MM.1S (cell line): ENCODE results near the gene GJC1.

Experiments used
- DNase-seq: peaks from one replicate; pipeline ENCODE4 v3.0.0-alpha.2; 2015
- H2AFZ ChIP-seq: fragments of 300-600 bp; sonication (generic); 2 replicates; pipeline ENCODE4 v1.6.0; 2016; ENCODE audit warnings: antibody characterized with exemption, low read length
- H3F3A ChIP-seq: fragments of 300-600 bp; sonication (generic); 2 replicates; pipeline ENCODE4 v1.6.1; 2016; ENCODE audit warnings: mild to moderate bottlenecking, antibody characterized with exemption, low read length, moderate library complexity, mixed read lengths; ENCODE audit not compliant: insufficient read depth
- H3K27ac ChIP-seq: fragments of 300-600 bp; sonication (generic); 2 replicates; pipeline ENCODE4 v1.5.1; 2016; ENCODE audit warnings: mild to moderate bottlenecking, low read length
- H3K27me3 ChIP-seq: fragments of 300-600 bp; sonication (generic); replicated peaks from 2 replicates; pipeline ENCODE4 v1.6.0; 2016; ENCODE audit warnings: low read length; ENCODE audit not compliant: insufficient read depth
- H3K36me3 ChIP-seq: fragments of 300-600 bp; sonication (generic); replicated peaks from 2 replicates; pipeline ENCODE4 v1.6.1; 2016; ENCODE audit warnings: mild to moderate bottlenecking, low read length, mixed read lengths; ENCODE audit not compliant: insufficient read depth
- H3K4me1 ChIP-seq: fragments of 300-600 bp; sonication (generic); 2 replicates; pipeline ENCODE4 v1.6.1; 2016; ENCODE audit warnings: low read length, mixed read lengths
- H3K4me2 ChIP-seq: fragments of 300-600 bp; sonication (generic); 2 replicates; pipeline ENCODE4 v1.6.0; 2016; ENCODE audit warnings: low read depth, low read length
- H3K4me3 ChIP-seq: fragments of 300-600 bp; sonication (generic); 2 replicates; pipeline ENCODE4 v1.5.1; 2016; ENCODE audit warnings: low read length, mixed read lengths
- H3K79me2 ChIP-seq: fragments of 300-600 bp; sonication (generic); 2 replicates; pipeline ENCODE4 v1.6.1; 2016; ENCODE audit warnings: mixed run types, low read length, mixed read lengths
- H3K9ac ChIP-seq: fragments of 300-600 bp; sonication (generic); 2 replicates; pipeline ENCODE4 v1.6.1; 2016; ENCODE audit warnings: low read length, mixed read lengths
- H3K9me2 ChIP-seq: fragments of 300-600 bp; sonication (generic); replicated peaks from 2 replicates; pipeline ENCODE4 v1.6.1; 2016; ENCODE audit warnings: mild to moderate bottlenecking, low read length, mixed read lengths; ENCODE audit not compliant: insufficient read depth
- H3K9me3 ChIP-seq: fragments of 300-600 bp; sonication (generic); replicated peaks from 2 replicates; pipeline ENCODE4 v1.6.1; 2016; ENCODE audit warnings: mild to moderate bottlenecking, low read length, mixed read lengths; ENCODE audit not compliant: insufficient read depth
- H4K20me1 ChIP-seq: fragments of 300-600 bp; sonication (generic); 2 replicates; pipeline ENCODE4 v1.6.1; 2016; ENCODE audit warnings: mild to moderate bottlenecking, low read length, moderate library complexity, mixed read lengths; ENCODE audit not compliant: insufficient read depth
- CTCF ChIP-seq: fragments of 300-600 bp; sonication (generic); IDR thresholded peaks from 2 replicates; pipeline ENCODE4 v1.5.1; 2016; ENCODE audit warnings: antibody characterized with exemption, low read length, mixed read lengths
- EZH2 ChIP-seq: fragments of 300-600 bp; sonication (generic); optimal IDR thresholded peaks from 2 replicates; pipeline ENCODE3; 2017; ENCODE audit warnings: low read depth, mild to moderate bottlenecking, antibody characterized with exemption, low read length, mixed read lengths
- EZH2phosphoT487 ChIP-seq: fragments of 300-600 bp; sonication (generic); IDR thresholded peaks from 2 replicates; pipeline ENCODE4 v1.6.1; 2018; ENCODE audit warnings: antibody characterized with exemption, low read length

The GJC1 gene

DNA sequence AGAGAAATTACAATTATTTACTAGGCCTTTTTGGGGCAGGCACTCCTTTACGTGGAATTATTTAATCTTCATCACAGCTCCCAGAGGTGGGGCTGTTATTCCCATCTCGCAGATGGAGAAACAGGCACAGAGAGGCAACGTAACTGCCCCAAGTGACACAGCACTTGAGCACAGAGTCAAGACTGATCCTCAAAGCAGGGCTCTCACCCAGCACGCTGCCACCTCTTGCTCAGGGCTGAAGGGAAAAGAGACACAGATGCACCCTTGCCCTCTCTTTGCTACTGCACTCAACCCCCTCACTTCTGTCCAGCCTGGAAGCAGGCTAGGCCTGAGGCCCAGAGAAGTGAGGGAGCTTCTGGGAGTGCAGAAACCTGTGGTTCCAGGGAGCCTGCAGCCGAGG is 66.9 kb downstream of the GJC1 start:
- Histone ChIP-seq H3K4me1 (no peaks in the 10 kb centered on the region), H3K79me2 (no peaks in the 10 kb centered on the region), H2AFZ (no peak overlapping the region), H4K20me1 (no peaks in the 10 kb centered on the region), H3F3A (no peaks in the 10 kb centered on the region), H3K4me3 (no peak overlapping the region), H3K27ac (no peak overlapping the region), H3K4me2 (no peak overlapping the region), H3K9me2 (no peaks in the 10 kb centered on the region), H3K9ac (no peak overlapping the region), H3K9me3 (no peaks in the 10 kb centered on the region), H3K36me3 (no peaks in the 10 kb centered on the region), H3K27me3 (peaks cover 24% of the 10 kb centered on the region)
- TF ChIP-seq EZH2, result no peak
- TF ChIP-seq CTCF, result no peak
- no peak for TF ChIP-seq EZH2phosphoT487
- DNase-seq, result no peak

- H3K27me3 ChIP-seq, result peaks cover 34% of the 10 kb centered on the region
These were observed 67.9 kb downstream of the GJC1 start for GRCh38 chr17:44761932-44762810.

GRCh38 chr17:44760474-44761308 is 69.4 kb downstream of the GJC1 start:
- no peak overlapping the region for H2AFZ ChIP-seq
- no peaks in the 10 kb centered on the region for H3K9me3 ChIP-seq
- no peak overlapping the region for H3K4me3 ChIP-seq
- no peak overlapping the region for H3K9ac ChIP-seq
- DNase-seq, result no peak
- TF ChIP-seq CTCF (no peak), EZH2phosphoT487 (no peak), EZH2 (no peak)
- H3F3A ChIP-seq, result no peaks in the 10 kb centered on the region
- H3K27ac ChIP-seq, result no peak overlapping the region
- peaks cover 37% of the 10 kb centered on the region for H3K27me3 ChIP-seq
- H3K79me2 ChIP-seq, result no peaks in the 10 kb centered on the region
- no peak overlapping the region for H3K4me2 ChIP-seq
- H3K36me3 ChIP-seq, result no peaks in the 10 kb centered on the region
- no peaks in the 10 kb centered on the region for H3K4me1 ChIP-seq
- no peaks in the 10 kb centered on the region for H4K20me1 ChIP-seq
- H3K9me2 ChIP-seq, result no peaks in the 10 kb centered on the region

More at GRCh38 chr17:44761932-44762810, 67.9 kb downstream of the GJC1 start:
- DNase-seq, result no peak
- H3F3A ChIP-seq, result no peaks in the 10 kb centered on the region
- no peaks in the 10 kb centered on the region for H3K79me2 ChIP-seq
- no peaks in the 10 kb centered on the region for H3K9me3 ChIP-seq
- H3K27ac ChIP-seq, result no peak overlapping the region
- no peak overlapping the region for H3K9ac ChIP-seq
- H2AFZ ChIP-seq, result no peak overlapping the region
- H3K36me3 ChIP-seq, result no peaks in the 10 kb centered on the region
- H3K9me2 ChIP-seq, result no peaks in the 10 kb centered on the region
- TF ChIP-seq EZH2phosphoT487, result no peak
- TF ChIP-seq CTCF, result no peak
- TF ChIP-seq EZH2, result no peak
- H4K20me1 ChIP-seq, result no peaks in the 10 kb centered on the region
- H3K4me2 ChIP-seq, result no peak overlapping the region
- no peaks in the 10 kb centered on the region for H3K4me1 ChIP-seq
- H3K4me3 ChIP-seq, result no peak overlapping the region
